ENCODE data around the gene TADA3.

TADA3 gene

DNA sequence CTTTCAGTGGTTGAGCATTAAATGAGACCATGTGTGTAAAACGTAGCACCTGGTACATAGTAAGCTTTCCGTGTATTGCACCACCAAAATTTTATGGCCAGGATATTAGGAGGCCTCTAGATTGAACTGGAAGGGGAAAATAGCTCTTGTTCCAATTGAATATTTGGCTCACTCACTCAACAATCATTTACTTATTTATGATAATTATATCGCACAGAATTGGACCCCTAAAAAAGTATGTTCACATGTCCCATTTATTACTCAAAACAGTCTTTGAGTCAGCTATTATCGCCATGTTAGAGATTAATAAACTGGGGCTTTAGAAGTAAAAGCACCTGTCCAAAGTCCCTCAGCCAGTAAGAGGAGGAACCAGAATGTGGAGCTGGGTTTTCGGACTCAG is 12.7 kb upstream of the TADA3 start:
- TF ChIP-seq, protein P1, sequence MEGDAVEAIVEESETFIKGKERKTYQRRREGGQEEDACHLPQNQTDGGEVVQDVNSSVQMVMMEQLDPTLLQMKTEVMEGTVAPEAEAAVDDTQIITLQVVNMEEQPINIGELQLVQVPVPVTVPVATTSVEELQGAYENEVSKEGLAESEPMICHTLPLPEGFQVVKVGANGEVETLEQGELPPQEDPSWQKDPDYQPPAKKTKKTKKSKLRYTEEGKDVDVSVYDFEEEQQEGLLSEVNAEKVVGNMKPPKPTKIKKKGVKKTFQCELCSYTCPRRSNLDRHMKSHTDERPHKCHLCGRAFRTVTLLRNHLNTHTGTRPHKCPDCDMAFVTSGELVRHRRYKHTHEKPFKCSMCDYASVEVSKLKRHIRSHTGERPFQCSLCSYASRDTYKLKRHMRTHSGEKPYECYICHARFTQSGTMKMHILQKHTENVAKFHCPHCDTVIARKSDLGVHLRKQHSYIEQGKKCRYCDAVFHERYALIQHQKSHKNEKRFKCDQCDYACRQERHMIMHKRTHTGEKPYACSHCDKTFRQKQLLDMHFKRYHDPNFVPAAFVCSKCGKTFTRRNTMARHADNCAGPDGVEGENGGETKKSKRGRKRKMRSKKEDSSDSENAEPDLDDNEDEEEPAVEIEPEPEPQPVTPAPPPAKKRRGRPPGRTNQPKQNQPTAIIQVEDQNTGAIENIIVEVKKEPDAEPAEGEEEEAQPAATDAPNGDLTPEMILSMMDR (IDR thresholded peaks at IDR 0.05; ENCODE audit: low read depth, low read length) = no peak
- no peak overlapping the region for H3K4me3 ChIP-seq (ENCODE audit: low read depth, low read length)
- in situ Hi-C loops (cut with HindIII; ENCODE audit: low sequenced_read_pairs) = no loop called here
- DNase-seq (ENCODE audit: low read depth, low spot score) = no peak

DNA sequence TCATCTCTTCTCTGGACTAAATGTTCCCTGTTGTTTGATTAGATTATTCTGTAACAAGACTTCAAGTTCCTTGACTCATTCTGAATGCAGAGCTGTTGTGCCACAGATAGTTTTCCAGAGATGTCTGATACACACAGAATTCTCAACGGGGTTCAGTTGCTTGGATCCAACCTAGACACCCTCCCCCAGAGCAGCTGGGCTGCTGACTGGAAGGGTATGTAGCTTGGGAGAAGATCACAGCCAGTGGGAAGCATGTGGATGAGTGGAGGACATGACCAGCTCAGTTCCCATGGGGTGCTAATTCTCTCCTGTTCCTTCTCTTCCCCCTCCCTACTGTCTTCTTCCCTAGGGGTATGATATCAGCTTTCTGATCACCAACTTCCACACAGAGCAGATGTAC is 11.2 kb upstream of the TADA3 start:
- no peak for DNase-seq (ENCODE audit: low read depth, low spot score)
- in situ Hi-C loops (cut with HindIII; ENCODE audit: low sequenced_read_pairs) = no loop called here
- H3K4me3 ChIP-seq (ENCODE audit: low read depth, low read length) = no peak overlapping the region
- TF ChIP-seq, protein P1 (IDR thresholded peaks at IDR 0.05; ENCODE audit: low read depth, low read length) = no peak

DNA sequence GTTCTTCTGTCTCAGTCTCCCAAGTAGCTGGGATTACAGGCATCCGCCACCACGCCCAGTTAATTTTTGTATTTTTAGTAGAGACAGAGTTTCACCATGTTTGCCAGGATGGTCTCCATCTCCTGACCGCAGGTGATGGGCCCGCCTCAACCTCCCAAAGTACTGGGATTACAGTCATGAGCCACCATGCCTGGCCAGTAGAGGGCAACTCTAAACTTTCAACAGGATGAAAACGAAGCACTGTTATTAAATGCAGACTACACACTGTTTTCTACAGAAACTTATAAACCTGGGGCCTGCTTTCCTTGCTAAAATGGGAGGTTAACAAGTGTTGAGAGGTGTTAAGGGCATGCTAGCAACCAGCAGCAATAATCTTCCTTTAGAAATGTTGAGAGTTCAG is 8.3 kb upstream of the TADA3 start:
- TF ChIP-seq, protein P1 (IDR thresholded peaks at IDR 0.05; ENCODE audit: low read depth, low read length) = peak; percentile 41
- no peak overlapping the region for H3K4me3 ChIP-seq (ENCODE audit: low read depth, low read length)
- in situ Hi-C loops (cut with HindIII; ENCODE audit: low sequenced_read_pairs) = no loop called here
- DNase-seq (ENCODE audit: low read depth, low spot score) = no peak

DNA sequence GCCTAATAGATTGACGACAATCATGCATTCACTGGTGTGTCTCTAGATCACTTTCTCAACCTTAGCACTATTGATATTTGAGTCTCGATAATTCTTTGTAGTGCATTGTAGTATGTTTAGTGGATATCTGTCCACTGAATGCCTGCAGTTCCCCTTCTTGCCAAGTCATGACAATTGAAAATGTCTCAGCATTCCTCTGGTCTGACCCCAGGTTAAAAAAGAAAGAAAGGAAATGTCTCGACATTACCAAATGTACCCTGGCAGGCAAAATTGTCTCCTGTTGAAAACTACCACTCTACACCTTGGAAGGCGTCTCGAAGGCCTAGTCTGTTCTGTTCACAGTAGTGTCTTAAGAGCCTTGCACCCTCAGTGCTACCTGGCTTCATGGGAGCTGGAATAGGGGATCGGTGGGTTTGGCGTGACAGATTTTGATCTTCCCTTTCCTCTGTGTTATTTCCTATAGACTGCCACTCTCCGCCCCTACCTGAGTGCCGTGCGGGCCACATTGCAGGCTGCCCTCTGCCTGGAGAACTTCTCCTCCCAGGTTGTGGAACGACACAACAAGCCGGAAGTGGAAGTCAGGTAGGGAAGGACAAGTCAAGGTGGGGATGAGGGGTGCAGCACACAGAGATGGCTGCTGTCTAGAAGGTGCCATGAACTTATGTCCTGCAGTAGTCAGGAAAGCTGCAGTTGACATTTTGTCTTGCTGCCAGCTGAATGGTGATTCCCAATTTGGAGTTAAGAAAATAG is 5.1 kb upstream of the TADA3 start:
- in situ Hi-C loops (cut with HindIII; ENCODE audit: low sequenced_read_pairs) = no loop called here
- no peak for DNase-seq (ENCODE audit: low read depth, low spot score)
- TF ChIP-seq, protein P1 (IDR thresholded peaks at IDR 0.05; ENCODE audit: low read depth, low read length) = no peak
- H3K4me3 ChIP-seq (ENCODE audit: low read depth, low read length) = no peak overlapping the region

DNA sequence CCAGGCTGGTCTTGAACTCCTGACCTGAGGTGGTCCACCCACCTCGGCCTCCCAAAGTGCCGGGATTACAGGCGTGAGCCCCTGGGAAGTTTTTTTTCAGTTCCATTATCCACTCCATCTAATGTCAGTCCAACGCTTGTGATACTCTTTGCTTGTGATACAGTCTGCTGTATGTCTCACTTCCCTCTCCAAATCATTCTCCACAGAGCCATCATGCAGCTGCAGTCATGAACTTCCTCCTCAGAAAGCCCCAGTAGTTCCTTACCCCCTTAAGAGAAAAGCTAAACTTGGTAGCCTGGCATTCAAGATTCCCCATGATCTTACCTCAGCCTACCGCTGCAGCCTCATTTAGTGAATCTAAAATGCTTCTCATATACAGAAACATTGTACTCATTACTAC is 2.9 kb upstream of the TADA3 start:
- H3K4me3 ChIP-seq (ENCODE audit: low read depth, low read length) = no peak overlapping the region
- DNase-seq (ENCODE audit: low read depth, low spot score) = no peak
- in situ Hi-C loops (cut with HindIII; ENCODE audit: low sequenced_read_pairs) = no loop called here
- TF ChIP-seq, protein P1 (IDR thresholded peaks at IDR 0.05; ENCODE audit: low read depth, low read length) = no peak

DNA sequence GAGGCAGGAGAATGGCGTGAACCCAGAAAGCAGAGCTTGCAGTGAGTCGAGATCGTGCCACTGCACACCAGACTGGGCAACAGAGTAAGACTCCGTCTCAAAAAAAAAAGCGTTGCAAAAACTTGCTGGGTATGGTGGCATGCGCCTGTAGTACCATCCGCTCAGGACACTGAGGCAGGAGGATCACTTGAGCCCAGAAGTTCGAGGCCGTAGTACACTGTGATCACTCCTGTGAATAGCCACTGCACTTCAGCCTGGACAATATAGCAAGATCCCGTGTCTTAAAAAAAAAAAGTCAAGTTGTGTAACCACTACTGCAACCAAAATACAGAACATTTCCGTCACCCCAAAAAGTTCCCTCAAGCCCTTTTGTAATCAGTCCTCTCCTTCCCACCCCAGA is 2.1 kb upstream of the TADA3 start:
- DNase-seq (ENCODE audit: low read depth, low spot score) = no peak
- in situ Hi-C loops (cut with HindIII; ENCODE audit: low sequenced_read_pairs) = no loop called here
- TF ChIP-seq, protein P1 (IDR thresholded peaks at IDR 0.05; ENCODE audit: low read depth, low read length) = no peak
- no peak overlapping the region for H3K4me3 ChIP-seq (ENCODE audit: low read depth, low read length)
